COLO668 (cell line): ENCODE results near the gene MADCAM1.

ENCODE experiments used
- DNase-seq: peaks from one replicate; lab custom pipeline; 2025; ENCODE audit not compliant: unreplicated experiment; lab: John Stamatoyannopoulos, UW

Gene MADCAM1

DNA sequence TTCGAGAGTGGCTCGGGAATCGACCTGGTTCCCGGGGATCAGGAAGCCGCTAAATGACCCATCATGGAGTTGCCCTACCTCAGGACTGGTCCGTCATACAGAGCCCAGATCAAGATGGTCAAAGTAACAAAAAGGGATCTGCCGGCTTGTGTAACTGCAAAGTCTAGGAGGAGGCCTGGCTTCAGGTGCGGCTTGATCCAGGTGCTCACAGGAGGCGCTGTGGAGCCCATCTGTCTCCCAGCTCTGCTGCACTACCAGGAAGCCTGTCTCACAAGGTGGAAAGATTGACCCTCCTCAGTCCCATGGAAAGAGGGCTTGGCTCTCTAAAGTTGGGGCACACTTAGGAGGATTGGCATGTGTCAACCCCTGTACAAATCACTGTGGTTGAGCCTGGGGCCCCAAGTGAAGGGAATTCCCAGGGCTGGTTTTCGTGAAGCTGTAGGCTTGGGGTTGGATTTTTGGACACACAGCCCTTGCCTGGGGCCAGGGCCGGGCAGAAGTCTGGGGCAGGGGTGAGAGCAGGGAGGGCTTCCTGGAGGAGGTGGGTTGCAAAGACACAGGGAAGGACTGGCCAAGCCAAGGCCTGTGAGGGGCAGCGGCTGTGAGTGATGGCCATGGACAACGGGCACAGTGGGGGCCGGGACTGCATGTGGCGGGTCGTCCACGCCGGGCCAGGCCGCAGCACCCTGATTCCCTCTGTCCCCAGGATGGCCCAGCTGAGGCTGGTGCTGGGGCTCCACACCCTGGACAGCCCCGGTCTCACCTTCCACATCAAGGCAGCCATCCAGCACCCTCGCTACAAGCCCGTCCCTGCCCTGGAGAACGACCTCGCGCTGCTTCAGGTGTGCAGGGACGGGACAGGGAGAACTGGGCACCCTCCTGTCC, 51.8 kb downstream of the MADCAM1 start:
- peak; percentile 8 for DNase-seq

- DNase-seq, result peak; percentile 18
These were observed 52.9 kb downstream of the MADCAM1 start for GRCh38 chr19:548886-549830.

DNA sequence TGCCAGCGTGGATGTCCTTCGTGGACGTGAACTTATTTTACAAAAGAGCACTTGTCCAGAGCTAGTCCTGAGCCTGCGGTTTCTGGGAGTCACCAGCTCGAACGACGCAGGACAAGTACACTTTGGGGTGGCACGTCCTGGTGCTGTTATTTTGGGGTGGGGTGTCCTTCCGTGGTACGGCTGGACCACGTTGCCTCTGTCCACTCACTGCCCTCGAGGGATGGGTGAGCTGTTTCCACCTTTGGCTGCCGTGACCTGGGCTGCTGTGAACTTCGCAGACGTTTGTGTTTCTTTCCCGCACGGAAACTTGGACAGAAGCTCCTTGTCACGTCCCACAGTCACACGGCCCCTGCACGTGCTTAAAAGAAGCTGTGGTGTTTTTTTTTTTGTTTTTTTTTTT, 58.5 kb downstream of the MADCAM1 start:
- no peak for DNase-seq
